Activated CD4-positive, alpha-beta T cell treated with anti-CD3 and anti-CD28 coated beads for 24 hours (primary cell): ENCODE data around the gene RAB23.
"Not testable (repeated sequence)": the region's sequence is repeated elsewhere in the genome, so short reads cannot be mapped to it uniquely, and the experiment has no call there.

Experiments
- DNase-seq, 2 donors: peaks; one replicate each; pipeline ENCODE4 v3.0.0-alpha.2; 2020; ENCODE audit warnings: low read depth in 2 of 2

RAB23 gene

DNA sequence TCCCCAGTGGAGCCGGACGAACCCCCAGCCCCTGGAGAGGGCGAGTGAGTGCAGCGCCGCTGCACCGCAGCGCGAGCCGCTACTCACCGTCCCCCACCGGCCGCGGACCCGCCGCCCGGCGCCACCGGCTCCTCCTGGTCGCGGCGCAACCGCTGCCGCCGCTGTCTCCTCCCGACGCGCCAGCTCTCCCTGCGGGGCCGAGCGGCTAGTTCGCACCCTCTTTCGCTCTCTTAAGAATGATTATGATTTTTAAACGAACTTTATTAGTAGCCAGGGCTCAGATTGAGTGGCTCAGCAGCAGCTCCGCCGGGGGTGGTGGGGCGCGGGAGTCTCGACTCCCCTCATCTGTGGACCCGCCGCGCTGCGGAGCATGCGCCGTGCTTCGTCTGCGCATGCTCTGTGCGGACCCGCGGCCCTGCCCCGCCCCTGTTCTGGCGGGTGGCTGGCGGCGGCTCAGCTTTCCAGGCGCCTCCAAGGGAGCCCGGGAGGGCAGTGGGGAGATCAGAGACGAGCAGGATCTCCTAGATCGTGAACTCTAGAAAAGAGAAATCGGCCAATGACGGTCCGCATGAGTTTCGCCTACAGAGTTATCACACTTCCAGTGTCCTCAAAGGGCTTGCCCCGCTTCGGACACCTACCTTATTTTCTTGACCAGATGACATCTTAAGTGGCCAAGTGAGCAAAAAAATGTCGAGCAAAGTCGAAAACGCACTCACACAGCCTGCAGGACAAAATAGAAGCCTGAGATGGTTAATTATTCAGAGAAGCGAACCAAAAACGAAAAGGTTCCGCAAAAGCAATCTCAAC, at the start of gene RAB23:
Gene RAB23, minus strand, starts transcription at position 372 of the 807 bp plus-strand sequence. CDS start 11,927 bp downstream, outside the sequence.
- DNase-seq = peak; percentile 60 to 68

DNA sequence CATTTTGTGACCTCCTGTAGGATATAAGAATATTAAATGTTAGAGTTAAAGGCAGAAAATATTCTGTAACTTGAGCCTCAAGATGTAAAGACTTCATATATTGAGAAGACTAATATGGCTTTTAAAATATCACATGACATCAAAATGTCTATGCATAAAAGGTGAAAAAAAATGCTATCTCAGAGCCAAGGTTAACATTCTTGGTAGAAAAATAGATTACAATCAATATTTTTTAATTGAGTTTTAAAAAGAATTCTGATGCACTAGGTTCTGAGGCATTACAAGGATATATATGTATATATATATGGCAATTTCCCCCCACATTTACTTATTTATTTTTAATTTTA, 46.2 kb upstream of the RAB23 start:
- no peak for DNase-seq

DNA sequence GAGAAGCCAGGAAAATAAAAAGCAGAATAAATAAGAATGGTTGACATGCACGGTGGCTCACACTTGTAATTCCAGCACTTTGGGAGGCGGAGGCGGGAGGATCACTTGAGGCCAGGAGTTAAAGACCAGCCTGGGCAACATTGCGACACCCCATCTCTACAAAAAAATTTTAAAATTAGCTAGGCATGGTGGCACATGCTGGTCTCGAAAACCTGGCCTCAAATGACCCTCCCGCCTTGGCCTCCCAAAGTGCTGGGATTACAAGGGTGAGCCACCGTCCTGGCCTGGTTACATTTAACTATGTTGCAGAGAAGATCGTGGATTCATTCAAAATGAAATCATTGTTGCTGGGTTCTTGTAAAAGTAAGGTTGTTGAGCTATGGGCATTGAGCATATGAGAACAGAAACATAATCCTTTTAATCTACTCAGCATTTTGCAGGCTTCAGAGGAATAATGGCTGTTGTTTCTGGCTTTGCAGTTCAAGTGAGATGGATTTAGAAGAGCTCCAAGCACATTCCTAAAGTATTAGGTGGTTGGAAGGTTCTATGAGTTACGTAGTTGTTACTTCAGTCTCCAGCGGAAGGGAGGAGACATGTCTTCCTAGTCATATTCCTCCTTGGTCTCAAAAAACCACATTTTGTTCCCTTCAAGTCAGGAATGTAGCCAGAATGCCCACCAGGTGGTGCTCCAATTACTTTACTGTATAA, 45.6 kb upstream of the RAB23 start:
- peak; percentile 9 to 14 for DNase-seq

DNA sequence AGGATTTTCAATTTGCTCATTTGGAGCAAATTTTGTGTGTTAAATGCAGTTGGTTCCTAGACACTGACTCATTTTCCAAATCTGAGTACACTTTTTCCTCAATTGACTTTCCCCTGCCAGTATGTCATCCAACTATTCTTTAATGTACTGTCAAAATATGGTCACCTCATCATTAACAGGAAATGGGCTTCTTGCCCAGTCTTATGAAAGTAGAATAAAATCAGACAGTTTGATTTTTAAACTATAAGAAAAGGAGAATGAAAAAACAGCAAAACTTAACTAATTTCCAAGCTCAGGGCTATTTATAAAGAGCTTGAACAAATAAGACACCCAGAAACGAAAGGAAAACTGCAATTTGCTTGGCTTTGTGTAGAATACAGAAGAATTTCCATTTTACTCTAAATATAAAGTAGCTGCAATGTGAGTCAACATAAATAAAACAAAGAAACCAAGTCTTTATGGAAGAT, 43.7 kb upstream of the RAB23 start:
- DNase-seq = no peak

DNA sequence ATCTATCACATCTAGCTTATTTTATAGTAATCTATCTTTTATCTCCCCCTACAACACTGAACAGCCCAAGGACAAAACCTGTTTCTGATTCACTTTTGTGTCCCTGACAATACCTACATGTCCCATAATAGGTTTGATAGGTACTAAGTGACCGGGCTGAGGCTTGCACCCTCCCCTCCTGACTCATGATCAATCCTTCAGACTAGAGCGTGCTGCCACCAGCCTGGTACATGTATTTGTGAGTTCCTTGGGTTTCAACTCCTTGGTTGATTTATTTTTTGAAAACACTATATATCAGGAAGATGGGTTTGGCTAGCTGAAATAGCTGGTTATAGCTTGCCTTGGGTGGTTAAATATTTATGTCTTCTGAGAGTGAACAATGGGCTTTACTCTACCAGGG, 41.6 kb upstream of the RAB23 start:
- DNase-seq = no peak

DNA sequence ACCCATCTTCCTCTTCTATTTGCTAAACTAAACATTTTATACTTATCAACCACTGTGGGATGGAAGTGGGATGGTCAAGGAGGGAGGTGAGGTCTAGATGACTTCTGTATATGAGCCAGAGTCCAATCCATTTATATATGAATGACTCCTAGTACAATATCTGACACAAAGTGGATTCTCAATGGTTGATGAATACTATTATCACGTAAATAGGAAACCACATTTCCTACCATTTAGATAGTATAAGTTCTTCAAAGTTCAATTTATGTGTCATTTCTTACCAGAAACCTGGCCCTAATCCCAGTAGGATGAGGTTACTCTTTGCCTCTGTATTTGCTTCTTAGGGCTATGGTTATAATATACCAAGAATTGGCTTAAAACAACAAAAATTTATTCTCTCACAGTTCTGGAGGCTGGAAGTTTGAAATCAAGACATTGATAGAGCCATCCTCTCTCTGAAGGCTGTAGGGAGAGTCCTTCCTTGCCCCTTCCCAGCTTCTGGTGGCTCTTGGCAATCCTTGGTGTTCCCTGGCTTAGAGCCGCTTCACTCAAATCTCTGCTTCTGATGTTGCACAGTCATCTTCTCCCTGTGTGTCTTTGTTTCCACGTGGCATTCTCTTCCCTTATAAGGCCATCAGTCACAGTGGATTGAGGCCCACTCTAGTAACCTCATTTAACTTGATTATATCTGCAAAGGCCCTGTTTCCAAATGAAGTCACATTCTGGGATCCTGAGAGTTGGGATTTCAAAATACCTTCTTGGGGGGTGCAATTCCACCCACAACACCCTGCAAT, 41.0 kb upstream of the RAB23 start:
- DNase-seq = no peak

DNA sequence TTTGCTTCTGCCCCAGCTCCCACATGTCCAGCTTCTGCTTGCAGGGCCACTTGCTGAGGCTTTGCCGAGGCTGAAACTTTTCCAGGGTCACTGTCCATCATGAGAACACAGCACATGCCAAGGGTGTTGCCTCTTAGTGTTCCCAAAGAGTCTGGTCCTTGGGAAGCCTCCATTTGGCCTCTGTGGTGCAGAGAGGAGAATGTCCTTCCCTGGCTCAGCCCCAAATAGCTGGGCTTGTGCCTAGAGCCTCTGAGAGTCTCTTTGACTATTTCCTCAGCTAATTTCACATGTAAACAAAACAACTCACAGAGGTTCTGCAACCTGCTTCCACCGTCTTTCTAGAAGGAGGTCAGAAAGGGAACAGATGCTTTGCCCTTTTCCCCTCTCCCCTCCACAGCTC, 40.4 kb upstream of the RAB23 start:
- DNase-seq = no peak

DNA sequence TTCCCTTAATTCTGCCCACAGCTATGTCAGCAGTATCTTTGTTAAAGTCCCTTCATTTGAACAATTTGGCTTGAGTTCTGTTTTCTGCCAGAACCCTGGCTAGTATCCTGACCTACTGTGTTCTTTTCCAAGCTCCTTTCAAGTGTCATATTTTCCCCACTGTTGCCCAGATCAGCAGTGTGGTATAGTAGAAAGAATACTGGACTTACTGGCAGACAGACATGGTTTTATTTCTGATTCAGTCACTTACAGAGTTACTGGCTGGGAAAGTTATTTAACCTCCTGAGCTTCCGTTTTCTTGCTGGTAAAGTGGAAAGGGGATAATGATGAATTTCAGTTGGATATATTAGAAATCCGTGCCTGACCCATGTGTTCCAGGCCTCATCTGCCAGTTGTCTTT, 39.8 kb upstream of the RAB23 start:
- DNase-seq = no peak

DNA sequence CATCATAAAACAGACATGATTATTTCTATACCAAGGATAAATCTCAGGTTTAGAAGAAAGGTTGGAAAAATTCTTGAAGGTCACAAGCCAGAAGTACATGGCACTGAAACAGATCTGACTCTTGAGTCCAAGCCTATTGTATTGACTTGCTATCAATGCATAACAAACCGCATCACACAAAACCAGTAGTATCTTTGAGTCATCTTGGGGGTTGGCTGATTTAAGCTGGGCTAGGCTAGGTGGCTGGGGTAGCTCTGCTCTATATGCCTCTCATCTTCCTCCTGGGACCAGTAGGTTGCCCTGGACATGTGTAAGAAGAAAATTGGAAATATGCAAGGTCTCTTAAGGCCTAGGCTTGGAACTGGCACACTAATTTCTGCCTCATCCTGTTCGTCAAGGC, 37.0 kb upstream of the RAB23 start:
- DNase-seq = no peak

DNA sequence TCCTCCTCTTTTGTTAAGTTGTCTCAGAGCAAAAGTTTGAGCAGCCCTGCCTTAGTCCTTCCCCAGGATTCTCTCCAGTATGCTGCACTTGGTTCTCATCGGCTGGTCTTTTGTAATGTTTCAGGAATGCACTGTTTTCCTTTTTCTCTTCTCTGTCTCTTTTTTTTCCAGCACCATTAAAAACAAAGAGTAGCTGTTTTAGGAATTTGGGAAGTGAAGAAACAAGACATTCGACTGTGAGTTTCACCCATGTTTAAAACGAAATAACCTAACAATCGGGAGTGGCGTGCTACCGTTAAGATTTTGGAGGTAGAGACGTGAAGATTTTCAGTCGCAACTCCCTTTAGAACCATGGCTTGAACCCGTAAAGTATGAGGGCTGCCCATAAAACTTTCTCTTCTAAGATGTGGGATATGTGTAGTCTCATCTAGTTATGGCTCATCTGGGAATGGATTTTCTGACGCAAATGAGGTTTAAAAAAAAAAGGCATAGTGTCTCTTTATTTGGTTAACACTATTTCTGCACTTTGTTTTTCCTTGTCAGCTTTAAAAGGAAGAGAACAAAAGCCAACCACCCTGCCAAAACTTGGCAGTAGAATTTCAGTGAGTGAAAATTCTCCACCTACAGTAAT, 35.9 kb upstream of the RAB23 start:
- DNase-seq = no peak

DNA sequence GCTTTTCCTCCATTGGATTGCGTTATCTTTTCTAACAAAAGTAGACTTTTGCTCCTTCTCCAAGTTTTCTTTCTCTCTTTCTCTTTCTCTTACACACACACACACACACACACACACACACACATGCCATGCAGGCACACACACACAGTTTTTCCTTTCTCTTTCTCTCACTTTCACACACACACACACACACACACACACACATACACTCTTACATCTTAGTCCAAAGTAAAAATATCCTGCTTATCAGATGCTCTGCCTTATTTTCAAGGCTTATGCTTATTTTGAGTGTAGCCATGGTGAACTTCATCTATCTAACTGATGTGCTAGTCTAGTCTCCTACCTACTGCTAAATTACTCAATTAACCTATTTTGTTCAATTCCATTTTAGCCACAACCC, 34.4 kb upstream of the RAB23 start:
- DNase-seq = no peak

DNA sequence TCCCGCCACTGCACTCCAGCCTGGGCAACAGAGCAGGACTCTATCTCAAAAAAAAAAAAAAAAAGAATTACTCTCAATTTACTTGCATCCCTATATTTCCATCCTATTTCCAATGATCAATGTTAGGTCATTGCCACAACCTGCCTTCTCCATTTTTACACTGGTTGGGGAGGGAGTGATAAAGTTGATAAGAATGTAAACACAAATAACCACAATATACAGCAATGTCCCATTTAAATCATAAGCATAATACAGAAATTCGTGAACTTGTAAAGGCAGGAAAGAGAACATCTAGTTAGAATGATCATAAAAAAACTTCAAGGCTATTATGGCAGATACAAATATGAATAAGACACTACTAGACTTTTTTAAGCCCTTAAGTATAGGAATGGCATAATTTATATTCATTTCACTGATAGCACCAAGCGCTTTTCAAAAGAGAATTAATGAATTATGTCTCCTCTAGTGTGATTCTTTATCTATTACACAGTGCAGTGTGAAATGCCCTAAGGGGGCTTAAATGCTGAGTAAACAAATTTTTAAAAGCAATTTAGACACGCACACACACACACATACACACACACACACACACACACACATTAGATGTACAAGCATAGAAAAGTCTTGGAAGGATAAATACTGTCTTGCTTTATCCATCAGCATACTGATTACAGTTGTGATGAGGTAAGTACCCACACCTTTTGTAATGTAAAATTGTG, 33.5 kb upstream of the RAB23 start:
- no peak for DNase-seq

DNA sequence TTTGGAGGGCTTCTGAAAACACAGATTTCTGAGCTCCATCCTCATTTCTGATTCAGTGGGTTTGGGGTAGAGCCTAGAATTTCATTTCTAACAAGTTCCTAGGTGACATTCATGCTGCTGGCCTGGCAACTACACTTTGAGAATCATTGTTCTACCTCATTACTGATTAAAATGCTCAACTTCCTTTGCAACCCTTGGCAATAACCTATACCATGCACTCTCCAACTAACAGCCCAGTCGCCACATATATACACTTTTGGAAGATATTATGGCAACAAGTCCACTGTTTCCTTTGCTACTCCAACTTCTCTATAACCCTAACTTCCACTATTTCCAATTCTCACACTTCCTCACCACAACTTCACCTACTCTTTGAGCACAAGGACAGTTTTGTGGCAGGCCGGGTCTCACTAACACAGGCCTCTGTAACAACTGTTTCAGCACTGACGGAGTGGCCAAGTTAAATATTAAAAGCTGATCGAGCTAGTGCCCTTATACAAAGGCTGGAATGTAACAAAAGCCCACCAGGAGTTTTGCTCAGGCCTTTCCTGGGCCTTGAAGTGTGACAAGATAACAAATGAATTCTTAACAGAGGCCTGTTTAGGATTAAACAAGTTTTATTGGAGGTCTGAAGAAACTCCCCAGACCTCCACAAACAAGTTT, 32.1 kb upstream of the RAB23 start:
- DNase-seq = no peak

DNA sequence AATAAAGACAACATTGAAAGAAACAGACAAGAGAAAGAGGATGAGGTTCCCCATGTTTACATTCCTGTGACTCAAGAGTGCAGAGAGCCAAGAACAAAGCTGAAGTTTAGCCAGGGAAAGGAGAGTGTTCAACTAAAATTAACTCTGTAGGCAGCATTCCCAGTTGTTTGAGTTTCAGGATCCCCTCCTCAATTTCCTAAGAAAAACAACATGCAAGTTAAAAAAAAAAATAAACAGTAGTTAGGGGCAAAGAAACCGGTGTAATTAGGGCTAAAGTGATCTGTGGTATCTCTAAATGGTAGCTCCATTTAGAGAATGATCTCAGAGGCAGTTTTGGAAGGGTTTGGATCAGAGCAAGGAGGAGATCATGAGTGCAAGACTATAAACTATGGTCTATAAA, 30.9 kb upstream of the RAB23 start:
- DNase-seq = no peak

DNA sequence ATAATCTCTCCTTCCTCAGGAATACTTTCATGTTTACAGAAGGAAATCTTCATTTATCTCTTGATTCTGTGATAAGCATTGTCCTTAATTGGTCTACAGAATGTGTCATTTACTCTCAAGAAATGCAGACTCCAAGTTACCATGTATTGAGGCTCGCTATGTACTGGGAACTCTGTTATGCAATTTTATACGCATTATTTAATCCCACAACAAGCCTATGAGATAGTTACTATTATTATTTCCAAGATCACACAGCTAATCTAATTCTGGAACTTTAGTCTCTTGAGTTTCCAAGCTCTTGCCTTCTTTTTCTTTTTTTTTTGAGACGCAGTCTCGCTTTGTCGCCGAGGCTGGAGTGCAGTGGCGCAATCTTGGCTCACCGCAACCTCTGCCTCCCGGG, 30.0 kb upstream of the RAB23 start:
- DNase-seq = no peak

DNA sequence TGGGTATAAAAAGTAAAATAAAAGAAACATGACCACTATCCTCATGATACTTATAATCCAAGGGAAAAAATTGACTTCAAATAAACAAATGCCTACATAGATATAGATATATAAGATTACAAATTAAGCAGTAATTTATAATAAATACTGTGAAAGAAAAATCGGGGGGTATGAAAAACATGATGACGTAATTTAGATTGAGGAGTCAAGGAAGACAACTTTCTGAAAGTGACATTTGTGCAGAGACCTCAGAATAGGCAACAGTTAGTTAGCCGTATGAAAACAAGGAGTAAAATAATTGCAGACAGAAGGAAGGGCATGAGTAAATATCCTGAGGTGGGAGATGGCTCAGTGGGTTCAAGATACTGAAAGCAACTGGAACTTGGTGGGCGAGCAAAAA, 28.2 kb upstream of the RAB23 start:
- no peak for DNase-seq

DNA sequence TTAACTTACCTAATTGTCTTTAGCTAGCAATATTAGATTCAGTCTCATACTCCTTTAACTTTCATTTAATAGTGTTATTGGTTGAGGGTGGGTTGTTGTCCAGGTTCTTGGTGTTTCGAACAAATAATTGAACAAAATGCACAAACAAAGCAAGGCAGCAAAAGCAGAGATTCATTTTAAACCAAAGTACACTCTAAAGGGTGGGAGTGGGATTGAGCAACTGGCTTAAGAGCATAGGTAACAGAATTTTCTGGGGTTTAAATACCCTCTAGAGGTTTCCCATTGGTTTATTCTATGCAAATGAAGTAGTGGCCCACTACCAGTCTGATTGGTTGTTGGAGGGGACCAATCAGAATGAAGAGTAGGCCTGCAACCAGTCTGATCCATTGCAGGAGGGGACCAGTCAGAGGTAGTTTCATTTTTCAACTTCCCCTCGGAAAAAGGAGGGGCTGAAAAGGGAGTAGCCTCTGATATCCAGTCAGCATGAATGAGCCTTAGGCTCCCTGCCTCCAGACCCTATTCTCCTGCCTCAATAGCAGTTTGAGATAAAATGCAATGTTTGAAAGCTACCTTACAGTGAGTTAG, 26.3 kb upstream of the RAB23 start:
- no peak for DNase-seq

DNA sequence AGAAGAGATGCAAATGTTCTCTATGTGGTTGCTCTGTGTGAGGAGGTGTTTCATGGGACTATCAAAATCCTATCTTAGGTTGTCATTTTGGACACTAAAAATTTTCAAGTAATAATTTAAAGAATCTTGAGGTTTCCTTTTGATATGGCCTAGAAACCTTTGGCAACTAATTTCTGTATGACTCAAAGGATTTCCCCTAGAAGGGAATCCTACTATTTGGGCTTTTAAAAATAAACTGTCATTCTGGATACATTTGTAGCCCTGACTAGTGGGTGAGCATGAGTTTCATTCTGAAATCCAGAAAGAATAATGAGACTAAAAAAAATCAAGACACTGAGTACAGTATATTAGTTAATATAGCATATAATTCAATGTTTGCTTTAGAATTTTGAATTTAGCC, 25.5 kb upstream of the RAB23 start:
- DNase-seq = no peak

DNA sequence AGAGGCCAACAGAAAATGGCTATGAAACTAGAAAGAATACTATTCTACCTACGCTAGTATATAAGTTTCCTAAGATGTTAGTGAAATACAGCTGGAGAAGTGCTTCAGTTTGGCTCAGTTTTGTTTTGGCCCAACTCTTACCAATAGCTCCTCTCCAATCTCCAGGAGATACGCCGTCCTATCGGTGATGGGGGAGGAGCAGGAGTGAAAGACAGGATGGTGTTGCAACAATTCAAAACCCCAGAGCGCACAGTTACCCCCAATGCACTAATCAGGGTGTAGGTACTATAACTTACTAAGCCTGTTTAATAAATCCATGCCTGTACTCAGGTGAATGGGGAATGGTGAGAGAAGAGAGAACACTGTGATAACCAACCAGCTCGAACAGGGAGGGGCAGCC, 24.2 kb upstream of the RAB23 start:
- DNase-seq = no peak

DNA sequence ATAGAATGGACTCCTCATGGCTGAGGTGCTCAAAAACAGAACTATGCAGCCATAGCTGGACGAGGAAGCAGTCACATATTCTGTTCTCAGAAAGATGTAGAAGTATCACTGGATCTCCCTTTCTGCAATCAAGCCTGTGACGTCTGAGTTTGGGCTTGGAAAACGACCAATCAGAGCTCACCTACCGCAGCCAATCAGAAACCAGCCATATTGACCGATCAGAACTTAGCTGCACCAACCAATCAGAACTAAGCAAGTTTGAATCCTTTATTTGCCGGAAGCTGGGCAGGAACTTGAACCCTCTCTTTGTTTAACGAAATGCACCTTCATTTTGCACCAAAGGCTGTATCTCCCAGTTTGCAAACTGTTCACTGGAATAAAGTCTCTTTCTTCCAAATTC, 21.8 kb upstream of the RAB23 start:
- no peak for DNase-seq

DNA sequence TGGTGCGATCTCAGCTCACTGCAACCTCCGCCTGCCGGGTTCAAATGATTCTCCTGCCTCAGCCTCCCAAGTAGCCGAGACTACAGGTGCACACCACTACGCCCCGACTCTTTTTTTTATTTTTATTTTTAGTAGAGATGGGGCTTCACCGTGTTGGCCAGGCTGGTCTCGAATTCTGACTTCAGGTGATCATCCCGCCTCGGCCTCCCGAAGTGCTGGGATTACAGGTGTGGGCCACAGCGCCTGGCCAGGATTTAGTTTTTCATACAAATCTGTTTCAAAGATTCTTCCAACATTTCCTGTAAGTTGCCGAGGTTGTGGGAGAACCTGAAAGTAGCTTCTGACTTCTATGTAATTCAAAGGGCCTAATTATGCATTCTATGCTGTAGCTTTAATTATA, 21.4 kb upstream of the RAB23 start:
- DNase-seq = not testable (repeated sequence)
